Dendritic cell treated with granulocyte-macrophage colony-stimulating factor and Interleukin-4, amounts not matched to agents 40 ng/mL and 50 ng/mL, for 4 days (primary cell): ENCODE measurements around the gene MIEN1.

Experiments used
- H3K27ac Mint-ChIP-seq: one replicate; pipeline ENCODE4 v1.8.0; 2022; ENCODE audit warnings: mild to moderate bottlenecking, mixed read lengths
- H3K27me3 Mint-ChIP-seq: one replicate; pipeline ENCODE4 v1.8.0; 2022; ENCODE audit warnings: mild to moderate bottlenecking, mixed read lengths
- H3K36me3 Mint-ChIP-seq: one replicate; pipeline ENCODE4 v1.8.0; 2022; ENCODE audit warnings: low read depth, mixed read lengths
- H3K4me1 Mint-ChIP-seq: one replicate; pipeline ENCODE4 v1.8.0; 2022; ENCODE audit warnings: low read depth, mixed read lengths
- H3K4me3 Mint-ChIP-seq: one replicate; pipeline ENCODE4 v1.8.0; 2022; ENCODE audit warnings: mild to moderate bottlenecking, moderate library complexity, mixed read lengths
- H3K9me3 Mint-ChIP-seq: one replicate; pipeline ENCODE4 v1.8.0; 2022; ENCODE audit warnings: mixed read lengths
- intact Hi-C: fragments of 100-400 bp; cut with micrococcal nuclease; formaldehyde crosslinking; loops from one replicate; pipeline ENCODE4 v1.15.0; 2022

Gene MIEN1

GRCh38 chr17:39696731-39697130 lies 33.6 kb downstream of the MIEN1 start:
- Mint-ChIP-seq H3K4me3 (no peak overlapping the region), H3K36me3 (no peaks in the 10 kb centered on the region)
- intact Hi-C loops, result no loop called here

GRCh38 chr17:39695089-39695474 lies 35.2 kb downstream of the MIEN1 start:
- Mint-ChIP-seq H3K27ac (no peak overlapping the region), H3K27me3 (peaks cover 31% of the 10 kb centered on the region), H3K9me3 (no peaks in the 10 kb centered on the region), H3K36me3 (no peaks in the 10 kb centered on the region), H3K4me1 (peaks cover 7% of the 10 kb centered on the region), H3K4me3 (no peak overlapping the region)
- intact Hi-C loops, result no loop called here

More at GRCh38 chr17:39696731-39697130, 33.6 kb downstream of the MIEN1 start:
- H3K27me3 Mint-ChIP-seq, result peaks cover 43% of the 10 kb centered on the region
- H3K9me3 Mint-ChIP-seq, result no peaks in the 10 kb centered on the region
- H3K27ac Mint-ChIP-seq, result no peak overlapping the region
- peaks cover 10% of the 10 kb centered on the region for H3K4me1 Mint-ChIP-seq

GRCh38 chr17:39694593-39694992 lies 35.7 kb downstream of the MIEN1 start:
- H3K36me3 Mint-ChIP-seq, result no peaks in the 10 kb centered on the region
- intact Hi-C loops, result no loop called here
- H3K4me1 Mint-ChIP-seq, result peaks cover 2% of the 10 kb centered on the region
- H3K4me3 Mint-ChIP-seq, result no peak overlapping the region
- H3K27me3 Mint-ChIP-seq, result peaks cover 28% of the 10 kb centered on the region
- H3K27ac Mint-ChIP-seq, result no peak overlapping the region
- no peaks in the 10 kb centered on the region for H3K9me3 Mint-ChIP-seq

- H3K4me3 Mint-ChIP-seq, result peak overlapping the region; percentile 84
- H3K4me1 Mint-ChIP-seq, result peaks cover 21% of the 10 kb centered on the region
- peaks cover 31% of the 10 kb centered on the region for H3K36me3 Mint-ChIP-seq
- intact Hi-C loops, result loop anchor here (1.0 to 5.0 kb wide), 2 partner anchors 41 to 238 kb away; partner anchors contain the start of genes LRRC3C, MIEN1 and ORMDL3
- peaks cover 5% of the 10 kb centered on the region for H3K27me3 Mint-ChIP-seq
- H3K9me3 Mint-ChIP-seq, result no peaks in the 10 kb centered on the region
- peak overlapping the region; percentile 84 for H3K27ac Mint-ChIP-seq
These were observed 41.4 kb downstream of the MIEN1 start for GRCh38 chr17:39688945-39689344.

GRCh38 chr17:39688475-39688835 lies 41.9 kb downstream of the MIEN1 start:
- intact Hi-C loops, result loop anchor here (1.0 to 5.0 kb wide), 2 partner anchors 42 to 239 kb away; partner anchors contain the start of genes LRRC3C, MIEN1 and ORMDL3
- Mint-ChIP-seq H3K4me3 (peak overlapping the region; percentile 84), H3K27ac (peak overlapping the region; percentile 84), H3K9me3 (no peaks in the 10 kb centered on the region), H3K36me3 (peaks cover 34% of the 10 kb centered on the region), H3K27me3 (peaks cover 5% of the 10 kb centered on the region), H3K4me1 (peaks cover 21% of the 10 kb centered on the region)

GRCh38 chr17:39687546-39688474 lies 42.5 kb downstream of the MIEN1 start, which contains the start of gene PGAP3:
TSS of gene PGAP3 (minus strand) at chr17:39688057. CDS start at chr17:39688014, 43 bp downstream.
- Mint-ChIP-seq H3K9me3 (no peaks in the 10 kb centered on the region), H3K27me3 (peaks cover 5% of the 10 kb centered on the region), H3K4me3 (peak within 1 kb of the TSS; percentile 84), H3K4me1 (peaks cover 21% of the 10 kb centered on the region), H3K36me3 (peaks cover 40% of the 10 kb centered on the region), H3K27ac (peak within 1 kb of the TSS; percentile 84)
- intact Hi-C loops, result loop anchor here (1.0 to 5.0 kb wide), 2 partner anchors 42 to 239 kb away; partner anchors contain the start of genes LRRC3C, MIEN1 and ORMDL3

- Mint-ChIP-seq H3K9me3 (no peaks in the 10 kb centered on the region), H3K4me3 (peak overlapping the region; percentile 84), H3K4me1 (peaks cover 21% of the 10 kb centered on the region), H3K27me3 (peaks cover 5% of the 10 kb centered on the region), H3K36me3 (peaks cover 44% of the 10 kb centered on the region), H3K27ac (peak overlapping the region; percentile 84)
- intact Hi-C loops, result loop anchor here (5.0 kb wide), 1 partner anchor 240 kb away; the partner anchor contains the start of genes LRRC3C and ORMDL3
These were observed 43.2 kb downstream of the MIEN1 start for GRCh38 chr17:39687101-39687545.

- intact Hi-C loops, result loop anchor here (5.0 kb wide), 1 partner anchor 243 kb away; the partner anchor contains the start of genes LRRC3C and ORMDL3
- Mint-ChIP-seq H3K36me3 (peaks cover 65% of the 10 kb centered on the region), H3K27me3 (no peaks in the 10 kb centered on the region), H3K9me3 (no peaks in the 10 kb centered on the region), H3K4me1 (peaks cover 34% of the 10 kb centered on the region), H3K27ac (no peak overlapping the region), H3K4me3 (no peak overlapping the region)
These were observed 45.8 kb downstream of the MIEN1 start for GRCh38 chr17:39684369-39685192.

GRCh38 chr17:39683295-39683939 lies 46.9 kb downstream of the MIEN1 start:
- no peaks in the 10 kb centered on the region for H3K9me3 Mint-ChIP-seq
- H3K4me3 Mint-ChIP-seq, result no peak overlapping the region
- no peak overlapping the region for H3K27ac Mint-ChIP-seq
- intact Hi-C loops, result no loop called here
- H3K36me3 Mint-ChIP-seq, result peaks cover 71% of the 10 kb centered on the region
- H3K27me3 Mint-ChIP-seq, result no peaks in the 10 kb centered on the region
- peaks cover 32% of the 10 kb centered on the region for H3K4me1 Mint-ChIP-seq

GRCh38 chr17:39679521-39680192 lies 50.7 kb downstream of the MIEN1 start:
- Mint-ChIP-seq H3K4me3 (no peak overlapping the region), H3K4me1 (peaks cover 35% of the 10 kb centered on the region), H3K9me3 (no peaks in the 10 kb centered on the region), H3K27ac (peak overlapping the region; percentile 74), H3K27me3 (peaks cover 2% of the 10 kb centered on the region), H3K36me3 (peaks cover 66% of the 10 kb centered on the region)
- intact Hi-C loops, result no loop called here
